Activated CD8-positive, alpha-beta memory T cell treated with anti-CD3 and anti-CD28 coated beads, Interleukin-2, amount 50 U/mL, for 24 hours (primary cell): ENCODE data around the gene FKBP3.
"Not testable (repeated sequence)": the region's sequence is repeated elsewhere in the genome, so short reads cannot be mapped to it uniquely, and the experiment has no call there.

Source experiments
- DNase-seq: peaks from one replicate; pipeline ENCODE4 v3.0.0-alpha.2; 2020; ENCODE audit errors: extremely low read depth

Gene FKBP3

GRCh38 chr14:45112896-45113781, 21.1 kb downstream of the FKBP3 start:
- no peak for DNase-seq

DNA sequence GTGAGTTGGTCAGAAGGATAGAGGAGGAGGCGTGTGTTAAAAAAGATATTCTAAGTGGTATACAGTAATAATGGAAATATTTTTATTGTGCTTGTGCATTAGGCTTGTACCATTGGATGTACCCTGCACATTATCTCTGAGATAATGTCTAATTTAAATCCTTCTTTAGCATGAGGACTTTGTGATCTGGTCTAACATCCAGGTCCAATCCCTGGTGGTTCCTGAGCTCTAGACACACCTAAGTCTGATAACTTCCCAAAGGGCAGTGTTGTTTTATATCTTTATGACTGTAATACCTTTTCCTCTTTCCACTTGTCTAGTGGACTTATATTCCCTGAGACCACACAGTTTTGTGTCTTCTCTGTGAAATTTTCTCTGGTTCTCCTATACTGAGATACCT, 29.7 kb downstream of the FKBP3 start:
- DNase-seq, result no peak

DNA sequence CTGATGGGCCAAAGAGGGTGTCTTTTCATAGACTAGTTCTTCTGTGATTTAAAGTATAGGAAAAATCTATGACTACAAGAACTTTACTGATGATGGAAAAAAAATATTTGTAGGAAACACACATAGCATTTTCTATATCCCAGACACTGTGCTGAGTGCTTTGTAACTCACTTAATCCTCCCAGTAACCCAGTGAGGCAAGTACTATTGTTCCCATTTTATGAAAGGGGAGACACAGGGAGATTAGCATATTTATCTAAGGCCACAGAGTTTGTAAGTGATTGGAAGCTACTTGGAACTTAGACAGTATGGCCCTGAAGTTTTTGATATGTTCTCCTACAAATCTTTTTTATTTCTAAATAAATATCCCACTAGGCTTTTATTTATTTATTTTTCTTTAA, 30.5 kb downstream of the FKBP3 start:
- DNase-seq, result no peak

GRCh38 chr14:45096218-45096617, 38.1 kb downstream of the FKBP3 start:
- DNase-seq, result no peak

DNA sequence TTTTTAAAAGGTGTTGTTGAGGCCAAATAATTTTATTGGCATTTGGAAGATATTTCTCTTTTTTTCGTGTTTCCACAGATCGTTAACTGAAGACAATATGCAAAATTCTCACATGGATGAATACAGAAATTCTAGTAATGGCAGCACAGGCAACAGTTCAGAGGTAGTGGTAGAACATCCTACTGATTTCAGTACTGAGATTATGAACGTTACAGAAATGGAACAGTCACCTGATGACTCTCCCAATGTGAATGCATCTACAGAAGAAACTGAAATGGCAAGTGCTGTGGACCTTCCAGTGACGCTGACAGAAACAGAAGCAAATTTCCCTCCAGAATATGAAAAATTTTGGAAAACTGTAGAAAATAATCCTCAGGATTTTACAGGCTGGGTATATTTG, 39.1 kb downstream of the FKBP3 start:
- no peak for DNase-seq

DNA sequence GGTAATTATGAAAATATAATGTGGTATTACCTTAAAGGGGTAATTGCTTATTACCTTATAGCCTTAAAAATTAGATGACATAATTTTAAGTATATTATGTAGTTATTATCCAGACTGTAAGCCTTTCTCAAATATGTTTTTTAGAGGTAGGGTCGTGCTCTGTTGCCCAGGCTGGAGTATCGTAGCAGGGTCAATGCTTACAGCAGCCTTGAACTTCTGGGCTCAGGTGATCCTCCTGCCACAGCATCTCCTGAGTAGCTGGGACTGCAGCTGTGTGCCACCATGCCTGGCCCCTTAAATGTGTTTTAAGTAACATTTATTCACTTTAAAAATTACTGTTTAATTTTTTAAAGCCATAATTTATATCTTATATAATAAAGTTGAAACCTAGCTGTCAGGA, 40.0 kb downstream of the FKBP3 start:
- DNase-seq, result no peak

DNA sequence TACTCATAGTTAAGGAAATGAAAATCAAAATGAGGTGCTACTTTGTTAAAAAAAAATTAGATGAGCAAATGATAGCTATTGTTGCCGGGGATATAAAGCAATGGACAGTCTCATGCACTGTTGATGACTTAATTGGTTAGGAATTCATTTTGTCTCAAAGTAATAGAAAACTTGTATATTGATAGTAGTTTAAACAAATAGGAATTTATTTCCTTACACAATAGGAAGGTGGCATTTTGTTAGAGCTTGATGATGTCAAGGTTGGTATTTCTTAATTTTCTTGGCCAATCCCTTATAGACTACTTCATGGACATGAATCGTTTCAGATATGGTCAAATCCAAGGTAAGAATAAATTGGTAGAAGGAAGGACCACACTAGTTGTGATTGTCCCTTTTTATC, 42.6 kb downstream of the FKBP3 start:
- no peak for DNase-seq

GRCh38 chr14:45089813-45090212, 44.5 kb downstream of the FKBP3 start:
- no peak for DNase-seq

DNA sequence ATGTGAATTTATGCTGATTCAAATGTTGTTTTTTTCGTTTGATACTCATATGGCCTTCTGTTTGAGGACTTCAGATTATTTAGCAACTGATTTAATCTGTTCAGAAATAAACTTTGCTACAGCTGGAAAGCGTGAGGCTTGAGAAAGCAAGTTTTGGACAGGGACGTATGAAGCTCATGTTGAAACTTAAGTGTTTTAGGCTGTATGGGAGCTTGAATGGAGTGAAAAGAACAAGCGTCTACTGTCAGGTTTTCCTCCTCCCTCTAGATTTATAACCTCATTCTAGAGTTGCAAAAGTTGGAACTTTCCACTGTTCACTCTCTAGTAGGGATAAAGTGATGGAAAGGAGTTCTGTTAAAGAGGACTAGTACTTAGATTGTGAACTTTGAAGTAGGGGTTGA, 49.3 kb downstream of the FKBP3 start:
- DNase-seq, result no peak

- peak; percentile 85 for DNase-seq
These were observed 50.1 kb downstream of the FKBP3 start, which contains the start of gene PRPF39 for GRCh38 chr14:45083976-45084722. TSS of gene PRPF39 (plus strand) at chr14:45084116. CDS start at chr14:45095240, 11,124 bp downstream.

DNA sequence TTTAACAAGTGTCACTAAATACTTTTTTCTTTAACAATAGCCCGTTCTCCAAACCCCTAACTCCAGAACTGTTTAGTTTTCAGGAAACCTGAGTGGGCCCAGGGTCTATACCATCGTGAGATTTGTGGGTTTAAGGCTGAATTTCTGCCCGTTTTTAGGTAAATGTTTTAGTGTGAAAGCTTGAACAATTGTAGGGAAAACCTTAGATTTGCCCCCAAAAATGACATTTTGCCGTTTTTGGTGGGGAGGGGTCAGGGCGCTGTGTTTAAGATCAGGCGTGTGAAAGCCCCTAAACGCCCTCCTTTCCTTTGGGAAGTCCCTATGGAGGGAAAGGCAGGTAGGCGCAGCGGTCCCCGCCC, 50.7 kb downstream of the FKBP3 start:
- DNase-seq, result no peak

GRCh38 chr14:45082420-45082819, 51.9 kb downstream of the FKBP3 start:
- DNase-seq, result no peak

DNA sequence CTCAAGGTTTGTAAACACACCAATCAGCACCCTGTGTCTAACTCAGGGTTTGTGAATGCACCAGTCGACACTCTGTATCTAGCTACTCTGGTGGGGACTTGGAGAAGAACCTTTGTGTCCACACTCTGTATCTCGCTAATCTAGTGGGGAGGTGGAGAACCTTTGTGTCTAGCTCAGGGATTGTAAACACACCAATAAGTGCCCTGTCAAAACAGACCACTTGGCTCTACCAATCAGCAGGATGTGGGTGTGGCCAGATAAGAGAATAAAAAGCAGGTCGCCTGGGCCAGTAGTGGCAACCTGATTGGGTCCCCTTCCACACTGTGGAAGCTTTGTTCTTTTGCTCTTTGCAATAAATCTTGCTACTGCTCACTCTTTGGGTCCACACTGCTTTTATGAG, 53.2 kb downstream of the FKBP3 start:
- DNase-seq, result not testable (repeated sequence)

DNA sequence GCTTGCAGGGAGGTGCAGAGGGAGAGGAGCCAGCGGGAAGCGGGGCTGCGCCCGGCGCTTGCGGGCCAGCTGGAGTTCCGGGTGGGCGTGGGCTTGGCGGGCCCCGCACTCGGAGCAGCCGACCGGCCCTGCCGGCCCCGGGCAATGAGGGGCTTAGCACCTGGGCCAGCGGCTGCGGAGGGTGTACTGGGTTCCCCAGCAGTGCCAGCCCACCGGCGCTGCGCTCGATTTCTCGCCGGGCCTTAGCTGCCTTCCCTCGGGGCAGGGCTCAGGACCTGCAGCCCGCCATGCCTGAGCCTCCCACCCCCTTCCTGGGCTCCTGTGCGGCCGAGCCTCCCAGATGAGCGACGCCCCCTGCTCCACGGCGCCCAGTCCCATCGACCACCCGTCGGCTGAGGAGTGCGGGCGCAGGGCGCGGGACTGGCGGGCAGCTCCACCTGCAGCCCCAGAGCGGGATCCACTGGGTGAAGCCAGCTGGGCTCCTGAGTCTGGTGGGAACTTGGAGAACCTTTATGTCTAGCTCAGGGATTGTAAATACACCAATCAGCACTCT, 53.8 kb downstream of the FKBP3 start:
- DNase-seq, result not testable (repeated sequence)

- no peak for DNase-seq
These were observed 56.0 kb downstream of the FKBP3 start for GRCh38 chr14:45078323-45078722.

- no peak for DNase-seq
These were observed 60.9 kb downstream of the FKBP3 start for GRCh38 chr14:45073231-45073879.

GRCh38 chr14:45072126-45072525, 62.2 kb downstream of the FKBP3 start:
- no peak for DNase-seq

- DNase-seq, result no peak
These were observed 64.1 kb downstream of the FKBP3 start for GRCh38 chr14:45070215-45070614.

DNA sequence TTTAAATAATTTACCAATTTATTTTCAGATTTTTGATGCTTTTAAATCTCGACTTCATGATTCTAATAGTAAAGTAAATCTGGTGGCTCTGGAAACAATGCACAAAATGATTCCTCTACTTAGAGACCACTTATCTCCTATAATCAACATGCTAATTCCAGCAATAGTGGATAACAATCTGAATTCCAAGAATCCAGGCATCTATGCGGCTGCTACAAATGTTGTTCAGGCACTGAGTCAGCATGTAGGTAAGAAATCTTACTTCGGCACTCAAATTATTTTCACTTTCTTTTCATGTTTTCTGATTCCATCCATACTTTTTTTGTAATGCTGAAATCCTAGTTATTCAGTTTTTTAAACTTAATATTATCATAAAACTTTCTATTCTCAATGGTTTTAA, 65.9 kb downstream of the FKBP3 start:
- DNase-seq, result no peak

DNA sequence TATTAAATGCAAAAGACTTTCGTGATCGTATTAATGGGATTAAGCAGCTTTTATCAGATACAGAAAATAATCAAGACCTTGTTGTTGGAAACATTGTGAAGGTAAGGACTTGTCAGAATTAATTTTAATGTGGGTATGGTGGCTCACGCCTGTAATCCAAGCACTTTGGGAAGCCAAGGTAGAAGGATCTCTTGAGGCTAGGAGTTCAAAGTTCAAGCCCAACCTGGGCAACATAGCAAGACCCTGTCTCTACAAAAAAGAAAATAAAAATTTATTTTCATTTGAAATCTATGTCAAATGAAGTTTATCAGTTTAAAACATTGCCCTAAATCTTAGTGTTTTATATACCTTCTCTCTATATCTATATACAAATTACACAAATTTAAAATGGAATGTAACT, 67.6 kb downstream of the FKBP3 start:
- no peak for DNase-seq

DNA sequence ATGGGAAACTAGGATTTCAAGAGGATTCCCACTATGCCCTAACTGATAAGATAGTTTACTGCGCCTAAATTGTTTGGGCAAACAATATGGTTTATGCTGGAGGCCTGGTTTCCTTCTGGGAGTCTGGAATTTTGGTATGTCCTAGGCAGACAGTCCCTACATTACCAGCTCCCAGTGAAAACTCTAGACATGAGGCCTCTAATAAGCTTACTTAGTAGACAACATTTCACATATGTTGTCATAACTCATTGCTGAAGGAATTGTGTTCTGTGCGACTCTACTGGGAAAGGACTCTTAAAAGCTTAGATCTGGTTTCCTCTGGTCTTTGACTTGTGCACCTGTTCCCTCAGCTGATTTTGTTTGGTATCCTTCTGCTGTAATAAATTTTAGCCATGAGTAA, 68.3 kb downstream of the FKBP3 start:
- DNase-seq, result no peak
